Measurements from ENCODE around the gene HSD3B1. TPM values are rescaled to one million over a fixed set of nuclear protein-coding genes. Genes with fewer than 3 reads are reported as not detected.
"Not testable (repeated sequence)": the region's sequence is repeated elsewhere in the genome, so short reads cannot be mapped to it uniquely, and the experiment has no call there.

HSD3B1 gene
- total RNA-seq, 1 donor from 2014 or later: not detected

DNA sequence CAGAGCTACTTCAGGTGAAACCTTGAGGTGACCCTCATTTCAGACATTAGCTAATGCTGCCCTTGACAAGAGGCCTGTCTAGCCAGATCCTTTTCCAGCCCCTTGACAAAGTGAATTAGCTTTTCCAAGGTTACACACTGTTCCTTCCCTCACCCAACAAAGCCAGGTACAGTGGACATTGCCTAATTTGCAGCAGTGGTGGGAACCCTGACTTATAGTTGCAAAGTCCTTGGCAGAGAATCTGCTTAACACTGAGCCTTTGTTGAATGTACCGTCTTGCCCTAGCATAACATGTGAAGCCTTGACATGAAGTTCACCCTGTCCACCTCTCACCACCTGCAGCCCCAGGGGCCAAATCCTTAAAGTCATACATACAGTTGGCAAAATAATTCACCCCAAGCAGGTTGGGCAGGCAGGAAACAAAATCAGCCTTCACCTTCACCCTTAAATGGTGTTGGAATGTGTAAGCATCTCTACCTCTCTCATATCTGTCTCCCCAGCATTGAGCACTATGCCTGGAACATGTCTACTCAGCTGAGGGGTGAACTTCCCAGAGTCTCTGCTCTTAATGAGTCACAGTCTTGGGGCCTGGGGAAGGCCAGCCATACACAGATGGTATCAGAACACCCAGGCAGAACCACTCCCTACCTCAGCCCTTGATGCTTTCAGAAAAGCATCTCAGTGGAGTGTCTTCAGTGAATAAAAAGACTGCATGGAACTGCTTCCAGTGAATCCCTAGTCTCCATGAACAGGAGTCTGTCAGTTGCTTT is 46.5 kb downstream of the HSD3B1 start:
- DNase-seq (ENCODE audit: low read depth): not testable (repeated sequence)

DNA sequence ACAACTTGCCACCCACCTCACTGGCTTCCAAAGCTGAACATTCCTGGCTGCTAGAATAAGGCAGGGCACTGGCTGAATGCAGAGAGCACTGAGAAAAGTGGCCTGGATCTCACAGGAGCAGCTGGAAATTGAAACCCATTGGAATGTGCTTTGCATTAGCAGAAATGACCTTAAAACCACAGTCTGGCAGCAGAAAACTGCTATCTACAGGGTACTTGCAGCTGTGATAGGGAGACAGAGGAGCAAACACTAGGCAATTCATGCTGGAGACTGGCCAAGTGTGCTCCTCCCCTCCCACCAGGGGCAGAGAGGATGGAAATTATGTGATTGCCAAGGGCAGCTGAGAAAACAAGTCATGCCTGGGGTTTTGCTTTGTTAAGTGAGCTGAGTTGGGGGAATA is 47.2 kb downstream of the HSD3B1 start:
- peak; percentile 97 for DNase-seq (ENCODE audit: low read depth)

DNA sequence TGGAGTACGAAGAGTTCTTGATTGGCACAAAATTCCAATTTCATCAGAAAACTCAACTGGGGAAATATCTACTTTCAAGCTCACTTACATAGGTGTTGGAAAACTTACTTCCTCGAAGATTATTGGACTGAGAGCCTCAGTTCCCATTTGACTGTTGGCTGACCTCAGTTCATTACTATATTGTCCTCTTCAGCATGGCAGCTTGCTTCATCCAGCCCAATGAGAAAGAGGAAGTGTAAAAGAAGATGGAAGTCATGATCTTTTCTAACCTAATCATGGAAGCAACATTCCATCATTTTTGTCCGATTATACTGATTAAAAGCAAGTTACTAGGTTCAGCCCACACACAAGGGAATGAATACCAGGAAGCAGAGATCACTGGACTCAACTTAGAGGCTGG is 49.4 kb downstream of the HSD3B1 start:
- DNase-seq (ENCODE audit: low read depth): no peak

DNA sequence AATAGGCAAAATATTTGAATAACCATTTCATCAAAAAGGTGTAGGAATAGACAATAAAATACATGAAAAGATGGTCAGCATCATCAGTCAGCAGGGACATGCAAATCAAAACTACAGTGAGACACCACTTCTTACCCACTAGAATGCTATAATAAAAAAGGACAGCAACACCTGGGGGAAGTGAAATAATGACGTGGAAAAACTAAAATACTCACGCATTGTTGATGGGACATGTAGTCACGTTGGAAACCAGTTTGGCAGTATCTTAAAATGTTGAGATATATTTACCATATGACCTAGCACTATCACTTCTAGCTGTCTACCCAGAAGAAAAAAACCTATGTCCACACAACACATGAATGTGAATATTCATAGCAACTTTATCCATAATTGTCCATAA is 53.4 kb downstream of the HSD3B1 start:
- DNase-seq (ENCODE audit: low read depth): not testable (repeated sequence)

DNA sequence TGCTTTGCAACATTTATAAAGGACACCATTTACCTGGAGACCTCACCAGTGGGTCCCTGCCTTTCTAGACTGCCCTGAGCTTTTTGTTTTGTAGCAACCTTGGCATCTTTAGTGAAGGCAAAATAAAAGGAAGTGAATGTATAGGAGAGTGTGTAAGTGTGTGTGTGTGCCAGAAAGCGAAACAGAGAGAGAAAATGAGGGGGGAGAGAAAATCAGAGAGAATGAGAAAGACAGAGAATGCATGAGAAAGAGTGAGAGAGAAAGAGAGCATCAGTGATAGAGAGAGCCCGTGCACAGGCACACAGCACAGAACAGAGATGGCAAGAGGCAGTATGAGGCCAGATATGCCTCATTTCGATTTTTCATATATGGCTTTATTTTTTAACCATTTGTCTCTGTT is 57.5 kb downstream of the HSD3B1 start:
- no peak for DNase-seq (ENCODE audit: low read depth)

Other genes starting within 250 kb of the HSD3B1 start
- 0.11 TPM in 1 of 2 replicates, not detected in the other for gene HAO2, start 138.4 kb upstream of the HSD3B1 start, total RNA-seq
- not detected in 2 replicates for gene HSD3B2, start 92.1 kb upstream of the HSD3B1 start, total RNA-seq
- gene ZNF697, start 141.1 kb downstream of the HSD3B1 start, total RNA-seq: 2.7 and 3.0 TPM in 2 replicates
- gene PHGDH, start 204.7 kb downstream of the HSD3B1 start, total RNA-seq: 23.9 and 26.6 TPM in 2 replicates

Measured in myocyte (in vitro differentiated cells).